Smooth muscle cell (in vitro differentiated cells): ENCODE measurements around the gene NME5. TPM values are rescaled to one million over a fixed set of nuclear protein-coding genes. Genes with fewer than 3 reads are reported as not detected.

Experiments used
- DNase-seq: peaks from one replicate; lab custom pipeline; 2025; ENCODE audit not compliant: unreplicated experiment; lab: John Stamatoyannopoulos, UW
- H2AFZ ChIP-seq: fragments of 200-600 bp; sonication (generic); 2 replicates; pipeline ENCODE4 v1.6.0; 2016; ENCODE audit warnings: antibody characterized with exemption, low read depth, mild to moderate bottlenecking
- H3F3A ChIP-seq: fragments of 200-600 bp; sonication (generic); 2 replicates; pipeline ENCODE4 v1.6.0; 2017; ENCODE audit warnings: antibody characterized with exemption, low read depth
- H3K27ac ChIP-seq: fragments of 200-600 bp; sonication (generic); 2 replicates; pipeline ENCODE4 v1.5.1; 2016; ENCODE audit warnings: low read depth, mild to moderate bottlenecking
- H3K27me3 ChIP-seq: fragments of 200-600 bp; sonication (generic); 2 replicates; pipeline ENCODE4 v1.6.1; 2016; ENCODE audit warnings: low read depth, mild to moderate bottlenecking
- H3K36me3 ChIP-seq: fragments of 200-600 bp; sonication (generic); 2 replicates; pipeline ENCODE4 v1.5.1; 2016; ENCODE audit warnings: low read depth
- H3K4me1 ChIP-seq: fragments of 200-600 bp; sonication (generic); 2 replicates; pipeline ENCODE4 v1.5.1; 2016; ENCODE audit warnings: low read depth
- H3K4me2 ChIP-seq: fragments of 200-600 bp; sonication (generic); 2 replicates; pipeline ENCODE4 v1.6.0; 2016; ENCODE audit warnings: mild to moderate bottlenecking
- H3K4me3 ChIP-seq: fragments of 200-600 bp; sonication (generic); 2 replicates; pipeline ENCODE4 v1.5.1; 2016; ENCODE audit warnings: mild to moderate bottlenecking
- H3K79me2 ChIP-seq: fragments of 200-600 bp; sonication (generic); 2 replicates; pipeline ENCODE4 v1.6.0; 2016; ENCODE audit warnings: low read depth, mild to moderate bottlenecking
- H3K9ac ChIP-seq: fragments of 200-600 bp; sonication (generic); 2 replicates; pipeline ENCODE4 v1.6.0; 2016; ENCODE audit warnings: low read depth
- H3K9me3 ChIP-seq: fragments of 200-600 bp; sonication (generic); replicated peaks from 2 replicates; pipeline ENCODE4 v1.5.1; 2016; ENCODE audit warnings: low read depth
- H4K20me1 ChIP-seq: fragments of 200-600 bp; sonication (generic); 2 replicates; pipeline ENCODE4 v1.6.0; 2016; ENCODE audit warnings: low read depth
- CTCF ChIP-seq: fragments of 200-600 bp; sonication (generic); IDR thresholded peaks from 2 replicates; pipeline ENCODE4 v1.5.1; 2017; ENCODE audit warnings: borderline replicate concordance, mild to moderate bottlenecking, antibody characterized with exemption; ENCODE audit not compliant: insufficient read depth, poor library complexity, severe bottlenecking
- WGBS: methylation state at CpG from one replicate; pipeline ENCODE4 v1.1.7; 2016; ENCODE audit warnings: low lambda C conversion rate; 5-methylcytosine and 5-hydroxymethylcytosine counted together
- polyA plus RNA-seq: library from polyadenylated mRNA; unstranded; fragments of >200 nt; fragmentation: Nextera tagmentation; extraction: Ambion mirVana; gene quantifications from 2 replicates; pipeline ENCODE4 v1.2.1, GENCODE V29; 2016
- total RNA-seq: library from RNA; depleted of rRNA; stranded (reverse); fragments of >200 nt; gene quantifications from 2 replicates; pipeline ENCODE4 v1.2.3, GENCODE V29; 2014

Gene NME5
- total and polyA plus RNA-seq, 2 experiments from 2014 or later, result 1.2 to 2.7 TPM

- no peak for TF ChIP-seq CTCF
- H3K9ac ChIP-seq, result no peak overlapping the region
- H4K20me1 ChIP-seq, result no peaks in the 10 kb centered on the region
- WGBS, result 90% methylated on average over 11 of the region's 11 CpGs
- H3K4me2 ChIP-seq, result no peak overlapping the region
- H3K9me3 ChIP-seq, result no peaks in the 10 kb centered on the region
- H3K4me1 ChIP-seq, result no peaks in the 10 kb centered on the region
- H3K79me2 ChIP-seq, result no peaks in the 10 kb centered on the region
- no peak overlapping the region for H3K4me3 ChIP-seq
- no peaks in the 10 kb centered on the region for H3K36me3 ChIP-seq
- no peak overlapping the region for H3K27ac ChIP-seq
- no peak overlapping the region for H2AFZ ChIP-seq
- H3F3A ChIP-seq, result no peaks in the 10 kb centered on the region
- no peak for DNase-seq
- H3K27me3 ChIP-seq, result peaks cover 7% of the 10 kb centered on the region
These were observed 42.0 kb downstream of the NME5 start for GRCh38 chr5:138096997-138097828.

GRCh38 chr5:138096363-138096762 is 42.9 kb downstream of the NME5 start:
- Histone ChIP-seq H3K27me3 (peaks cover 7% of the 10 kb centered on the region), H3K36me3 (no peaks in the 10 kb centered on the region), H3K79me2 (no peaks in the 10 kb centered on the region), H3K9me3 (no peaks in the 10 kb centered on the region), H3K4me3 (no peak overlapping the region), H3F3A (no peaks in the 10 kb centered on the region), H3K27ac (no peak overlapping the region), H2AFZ (no peak overlapping the region), H3K4me2 (no peak overlapping the region), H3K9ac (no peak overlapping the region), H4K20me1 (no peaks in the 10 kb centered on the region), H3K4me1 (no peaks in the 10 kb centered on the region)
- no peak for TF ChIP-seq CTCF
- DNase-seq, result no peak
- 94% methylated on average over 2 of the region's 2 CpGs for WGBS

- Histone ChIP-seq H3K36me3 (no peaks in the 10 kb centered on the region), H3K27me3 (peaks cover 7% of the 10 kb centered on the region), H2AFZ (no peak overlapping the region), H3F3A (no peaks in the 10 kb centered on the region), H3K27ac (no peak overlapping the region), H3K9me3 (no peaks in the 10 kb centered on the region), H3K4me3 (no peak overlapping the region), H3K79me2 (no peaks in the 10 kb centered on the region), H3K4me2 (no peak overlapping the region), H3K4me1 (no peaks in the 10 kb centered on the region), H4K20me1 (no peaks in the 10 kb centered on the region), H3K9ac (no peak overlapping the region)
- DNase-seq, result no peak
- WGBS, result 14% methylated on average over 4 of the region's 4 CpGs
- no peak for TF ChIP-seq CTCF
These were observed 43.9 kb downstream of the NME5 start for GRCh38 chr5:138095100-138095907.
